Epithelial cell of esophagus (primary cell): ENCODE results near the gene DNMT1.
A peak's percentile ranks its signal among the peaks of the same experiment; 100 is the strongest.

ENCODE experiments used
- DNase-seq: peaks from one replicate; pipeline ENCODE4 v3.0.0; 2010; ENCODE audit warnings: low read depth
- H3K4me3 ChIP-seq: 2 replicates; pipeline ENCODE4 v1.5.1; 2011; ENCODE audit warnings: mild to moderate bottlenecking, low read length, control low read depth
- CTCF ChIP-seq: IDR thresholded peaks from 2 replicates; pipeline ENCODE4 v1.5.1; 2011; ENCODE audit warnings: low read depth, mild to moderate bottlenecking, low read length, control low read depth, inconsistent platforms; ENCODE audit not compliant: insufficient read depth; ENCODE audit errors: missing control alignments

Gene DNMT1

GRCh38 chr19:10135551-10136334 lies 59.0 kb downstream of the DNMT1 start:
- peak; percentile 58 for DNase-seq
- no peak overlapping the region for H3K4me3 ChIP-seq
- TF ChIP-seq CTCF: no peak

- no peak for TF ChIP-seq CTCF
- DNase-seq: no peak
- no peak overlapping the region for H3K4me3 ChIP-seq
Measured at GRCh38 chr19:10134040-10134439, 60.7 kb downstream of the DNMT1 start.

GRCh38 chr19:10133596-10133995 lies 61.2 kb downstream of the DNMT1 start:
- TF ChIP-seq CTCF: no peak
- no peak for DNase-seq

GRCh38 chr19:10132905-10133304 lies 61.8 kb downstream of the DNMT1 start:
- no peak for TF ChIP-seq CTCF
- no peak for DNase-seq
- no peak overlapping the region for H3K4me3 ChIP-seq

More at GRCh38 chr19:10133596-10133995, 61.2 kb downstream of the DNMT1 start:
- no peak overlapping the region for H3K4me3 ChIP-seq

GRCh38 chr19:10126213-10126639 lies 68.5 kb downstream of the DNMT1 start:
- DNase-seq: no peak
- no peak for TF ChIP-seq CTCF
- H3K4me3 ChIP-seq: no peak overlapping the region

- DNase-seq: no peak
- H3K4me3 ChIP-seq: no peak overlapping the region
- TF ChIP-seq CTCF: no peak
Measured at GRCh38 chr19:10124429-10124828, 70.3 kb downstream of the DNMT1 start.

- no peak for DNase-seq
- no peak overlapping the region for H3K4me3 ChIP-seq
- no peak for TF ChIP-seq CTCF
Measured at GRCh38 chr19:10122045-10122444, 72.7 kb downstream of the DNMT1 start.
